Calu3 (cell line): ENCODE results near the gene ZNF697. TPM values are rescaled to one million over a fixed set of nuclear protein-coding genes. Genes with fewer than 3 reads are reported as not detected.

Experiments used
- BruUV-seq: library from RNA; stranded (reverse); fragments of 400-500 nt; replicated peaks from 2 replicates; lab custom pipeline; 2021; lab: Mats Ljungman, UMichigan
- CTCF ChIA-PET: fragments of 300-600 bp; sonication (Branson Sonifier 250); formaldehyde crosslinking; loops from one replicate; lab custom pipeline; 2022; ENCODE audit warnings: antibody characterized with exemption; lab: Charles Lee
- DNase-seq: peaks from one replicate; pipeline ENCODE4 v3.0.0; 2022
- H3K27ac Mint-ChIP-seq: one replicate; pipeline ENCODE4 v1.8.0; 2022; ENCODE audit warnings: mixed read lengths; ENCODE audit not compliant: unreplicated experiment
- H3K27me3 Mint-ChIP-seq: one replicate; pipeline ENCODE4 v1.8.0; 2022; ENCODE audit warnings: mixed read lengths; ENCODE audit not compliant: unreplicated experiment
- H3K36me3 Mint-ChIP-seq: one replicate; pipeline ENCODE4 v1.8.0; 2022; ENCODE audit warnings: mild to moderate bottlenecking, moderate library complexity, mixed read lengths; ENCODE audit not compliant: insufficient read depth, unreplicated experiment
- H3K4me1 Mint-ChIP-seq: one replicate; pipeline ENCODE4 v1.8.0; 2022; ENCODE audit warnings: mild to moderate bottlenecking, low read depth, mixed read lengths; ENCODE audit not compliant: unreplicated experiment
- H3K4me3 Mint-ChIP-seq: one replicate; pipeline ENCODE4 v1.8.0; 2022; ENCODE audit warnings: mild to moderate bottlenecking, low read depth, moderate library complexity, mixed read lengths; ENCODE audit not compliant: unreplicated experiment
- H3K9me3 Mint-ChIP-seq: one replicate; pipeline ENCODE4 v1.8.0; 2022; ENCODE audit warnings: low read depth, mixed read lengths; ENCODE audit not compliant: unreplicated experiment
- CTCF ChIP-seq: fragments of 200-600 bp; IDR thresholded peaks from one replicate; pipeline ENCODE4 v1.8.0; 2022; ENCODE audit warnings: antibody characterized with exemption; ENCODE audit not compliant: unreplicated experiment
- intact Hi-C: fragments of 100-400 bp; cut with micrococcal nuclease; formaldehyde crosslinking; loops from one replicate; pipeline ENCODE4 v1.10.0; 2022; ENCODE audit not compliant: unreplicated experiment
- total RNA-seq: library from RNA; stranded (reverse); gene quantifications from 2 replicates; pipeline ENCODE4 v1.2.3, GENCODE V29; 2022

ZNF697 gene
- total RNA-seq, 1 experiment from 2014 or later, result 4.8 TPM

GRCh38 chr1:119626841-119627240 lies 21.2 kb downstream of the ZNF697 start:
- CTCF ChIA-PET, result no interaction called here
- no peak for TF ChIP-seq CTCF
- H3K4me1 Mint-ChIP-seq, result no peaks in the 10 kb centered on the region
- no peak for DNase-seq
- peaks cover 8% of the 10 kb centered on the region for H3K36me3 Mint-ChIP-seq
- intact Hi-C loops, result no loop called here
- no peaks in the 10 kb centered on the region for H3K9me3 Mint-ChIP-seq
- no peaks in the 10 kb centered on the region for H3K27me3 Mint-ChIP-seq
- no TSS peak for BruUV-seq
- H3K27ac Mint-ChIP-seq, result no peak overlapping the region
- no peak overlapping the region for H3K4me3 Mint-ChIP-seq

GRCh38 chr1:119626011-119626545 lies 22.0 kb downstream of the ZNF697 start:
- no peak for DNase-seq
- Mint-ChIP-seq H3K4me1 (no peaks in the 10 kb centered on the region), H3K36me3 (peaks cover 8% of the 10 kb centered on the region), H3K4me3 (no peak overlapping the region), H3K27me3 (no peaks in the 10 kb centered on the region), H3K27ac (no peak overlapping the region), H3K9me3 (no peaks in the 10 kb centered on the region)
- CTCF ChIA-PET, result no interaction called here
- TF ChIP-seq CTCF, result no peak
- intact Hi-C loops, result no loop called here
- no TSS peak for BruUV-seq

GRCh38 chr1:119623678-119624077 lies 24.4 kb downstream of the ZNF697 start:
- H3K36me3 Mint-ChIP-seq, result peaks cover 8% of the 10 kb centered on the region
- no peaks in the 10 kb centered on the region for H3K4me1 Mint-ChIP-seq
- BruUV-seq, result no TSS peak
- no peak for TF ChIP-seq CTCF
- no peak overlapping the region for H3K4me3 Mint-ChIP-seq
- H3K27ac Mint-ChIP-seq, result no peak overlapping the region
- intact Hi-C loops, result no loop called here
- H3K27me3 Mint-ChIP-seq, result no peaks in the 10 kb centered on the region
- H3K9me3 Mint-ChIP-seq, result no peaks in the 10 kb centered on the region
- DNase-seq, result no peak
- CTCF ChIA-PET, result no interaction called here

GRCh38 chr1:119623193-119623515 lies 24.9 kb downstream of the ZNF697 start:
- CTCF ChIA-PET, result no interaction called here
- intact Hi-C loops, result no loop called here
- no peak for DNase-seq
- H3K4me1 Mint-ChIP-seq, result no peaks in the 10 kb centered on the region
- H3K27ac Mint-ChIP-seq, result no peak overlapping the region
- no peaks in the 10 kb centered on the region for H3K9me3 Mint-ChIP-seq
- H3K27me3 Mint-ChIP-seq, result no peaks in the 10 kb centered on the region
- H3K36me3 Mint-ChIP-seq, result peaks cover 8% of the 10 kb centered on the region
- TF ChIP-seq CTCF, result no peak
- BruUV-seq, result no TSS peak
- no peak overlapping the region for H3K4me3 Mint-ChIP-seq
